Activated naive CD4-positive, alpha-beta T cell treated with anti-CD3 and anti-CD28 coated beads, Interleukin-2, amount 50 U/mL, for 24 hours (primary cell): ENCODE results near the gene SNX19.
A peak's percentile ranks its signal among the peaks of the same experiment; 100 is the strongest.

Source experiments
- H3K27ac Mint-ChIP-seq: one replicate; pipeline ENCODE4 v1.8.0; 2021; ENCODE audit warnings: mild to moderate bottlenecking, mixed read lengths
- H3K27me3 Mint-ChIP-seq: one replicate; pipeline ENCODE4 v1.8.0; 2021; ENCODE audit warnings: mixed read lengths
- H3K36me3 Mint-ChIP-seq: one replicate; pipeline ENCODE4 v1.8.0; 2021; ENCODE audit warnings: mixed read lengths
- H3K4me1 Mint-ChIP-seq: one replicate; pipeline ENCODE4 v1.8.0; 2021; ENCODE audit warnings: mixed read lengths
- H3K4me3 Mint-ChIP-seq: one replicate; pipeline ENCODE4 v1.8.0; 2021; ENCODE audit warnings: mild to moderate bottlenecking, mixed read lengths
- H3K9me3 Mint-ChIP-seq: one replicate; pipeline ENCODE4 v1.8.0; 2021; ENCODE audit warnings: mixed read lengths

The SNX19 gene

DNA sequence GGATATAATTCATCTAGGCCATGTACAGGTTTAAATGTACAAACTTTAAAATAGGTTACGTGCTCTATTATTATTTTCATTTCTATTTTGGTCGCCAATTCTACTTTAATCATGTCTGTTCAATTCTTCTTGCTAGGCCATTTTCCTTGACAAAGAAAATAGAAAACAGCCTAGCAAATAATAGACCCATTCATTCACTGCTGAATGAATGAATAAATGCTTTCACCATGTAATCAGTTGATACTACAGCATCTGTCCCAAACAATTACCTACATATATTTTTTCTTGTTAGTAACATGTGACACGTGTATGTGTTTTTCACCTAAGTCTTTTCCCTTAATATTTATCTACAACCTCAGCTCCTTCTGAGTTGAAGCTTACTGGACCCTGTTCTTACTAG, 27.5 kb downstream of the SNX19 start:
- no peaks in the 10 kb centered on the region for H3K9me3 Mint-ChIP-seq
- H3K4me1 Mint-ChIP-seq: no peaks in the 10 kb centered on the region
- H3K4me3 Mint-ChIP-seq: no peak overlapping the region
- H3K27ac Mint-ChIP-seq: no peak overlapping the region
- peaks cover 9% of the 10 kb centered on the region for H3K36me3 Mint-ChIP-seq
- H3K27me3 Mint-ChIP-seq: no peaks in the 10 kb centered on the region

DNA sequence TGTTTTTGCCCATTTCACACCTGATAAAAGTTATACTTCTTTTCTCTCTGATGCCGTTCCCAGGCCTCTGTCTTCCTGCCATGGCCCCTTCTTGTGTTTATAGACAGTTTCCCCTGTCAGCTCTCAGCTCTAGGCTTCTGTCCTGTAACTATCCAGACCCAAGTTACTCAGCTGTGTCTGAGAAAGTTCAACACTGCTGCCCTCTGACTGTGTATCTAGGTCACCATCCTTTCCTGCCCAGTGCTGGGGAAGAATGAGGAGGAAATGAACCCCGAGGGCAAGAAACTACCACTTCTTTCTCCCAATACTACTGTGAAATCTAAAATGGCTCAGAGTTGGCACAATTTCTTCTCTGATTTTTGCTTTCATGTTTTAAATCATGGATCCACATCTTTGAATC, 29.6 kb downstream of the SNX19 start:
- Mint-ChIP-seq H3K4me1 (peaks cover 8% of the 10 kb centered on the region), H3K9me3 (no peaks in the 10 kb centered on the region), H3K27ac (peak overlapping the region; percentile 18), H3K27me3 (no peaks in the 10 kb centered on the region), H3K4me3 (no peak overlapping the region), H3K36me3 (peaks cover 11% of the 10 kb centered on the region)

- H3K4me3 Mint-ChIP-seq: no peak overlapping the region
- H3K4me1 Mint-ChIP-seq: peaks cover 13% of the 10 kb centered on the region
These were observed 34.1 kb downstream of the SNX19 start for GRCh38 chr11:130882138-130882551.

GRCh38 chr11:130881475-130882137, 34.7 kb downstream of the SNX19 start:
- H3K4me3 Mint-ChIP-seq: no peak overlapping the region

More at GRCh38 chr11:130882138-130882551, 34.1 kb downstream of the SNX19 start:
- Mint-ChIP-seq H3K36me3 (peaks cover 17% of the 10 kb centered on the region), H3K9me3 (no peaks in the 10 kb centered on the region), H3K27ac (no peak overlapping the region), H3K27me3 (no peaks in the 10 kb centered on the region)

GRCh38 chr11:130879836-130880235, 36.4 kb downstream of the SNX19 start:
- Mint-ChIP-seq H3K27me3 (no peaks in the 10 kb centered on the region), H3K9me3 (no peaks in the 10 kb centered on the region), H3K36me3 (peaks cover 14% of the 10 kb centered on the region), H3K4me3 (no peak overlapping the region), H3K27ac (no peak overlapping the region), H3K4me1 (peaks cover 13% of the 10 kb centered on the region)

More at GRCh38 chr11:130881475-130882137, 34.7 kb downstream of the SNX19 start:
- Mint-ChIP-seq H3K27ac (peak overlapping the region; percentile 43), H3K9me3 (no peaks in the 10 kb centered on the region), H3K27me3 (no peaks in the 10 kb centered on the region), H3K4me1 (peaks cover 13% of the 10 kb centered on the region), H3K36me3 (peaks cover 14% of the 10 kb centered on the region)

DNA sequence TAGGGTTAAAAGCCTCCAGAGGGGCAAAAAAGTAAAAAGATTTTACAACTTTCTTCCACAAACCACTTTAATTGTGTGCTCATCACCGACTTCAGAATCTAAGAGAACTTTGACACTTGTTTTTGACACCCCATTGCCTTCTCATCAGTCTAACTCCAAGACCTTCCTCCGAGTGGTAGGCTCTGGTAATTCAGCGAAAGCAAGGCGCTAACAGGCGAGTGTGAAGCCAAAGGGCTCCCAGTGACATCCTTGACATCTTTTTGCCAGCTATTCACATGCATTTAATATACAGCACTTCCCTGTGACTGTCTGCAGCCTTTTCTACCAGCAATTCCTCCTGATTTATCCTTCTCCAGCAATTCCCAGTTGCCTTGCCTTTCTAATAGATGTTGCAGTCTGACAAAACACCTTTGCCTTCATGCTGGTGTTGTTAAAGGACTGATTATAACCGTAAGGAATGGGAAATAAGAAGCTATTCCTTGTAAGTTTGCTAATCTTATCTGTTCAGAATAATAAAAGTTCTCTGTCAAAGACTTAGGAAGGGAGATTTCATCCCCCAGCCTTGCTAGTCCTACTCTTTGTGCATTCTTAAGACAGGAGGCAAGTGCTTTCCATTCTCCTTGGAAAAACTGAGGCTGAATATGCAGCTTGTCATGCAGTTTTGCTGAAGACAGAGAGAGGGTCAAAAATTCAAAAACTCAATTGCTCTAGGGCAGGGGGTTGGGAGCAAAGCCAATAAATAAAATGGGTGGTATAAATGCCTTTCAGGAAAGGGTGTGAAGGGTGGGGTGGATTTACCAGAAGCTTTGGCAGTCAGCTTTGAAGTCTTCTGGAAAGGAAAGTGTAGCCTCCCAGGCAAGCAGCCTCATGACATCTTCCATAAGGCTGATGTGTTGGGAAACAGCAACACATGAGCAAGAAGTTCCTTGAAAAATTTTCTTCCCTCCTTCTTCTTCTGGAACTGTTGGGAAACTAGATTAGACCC, 39.1 kb downstream of the SNX19 start:
- Mint-ChIP-seq H3K27me3 (no peaks in the 10 kb centered on the region), H3K4me3 (no peak overlapping the region), H3K36me3 (peaks cover 11% of the 10 kb centered on the region), H3K9me3 (no peaks in the 10 kb centered on the region), H3K4me1 (peaks cover 10% of the 10 kb centered on the region), H3K27ac (no peak overlapping the region)

DNA sequence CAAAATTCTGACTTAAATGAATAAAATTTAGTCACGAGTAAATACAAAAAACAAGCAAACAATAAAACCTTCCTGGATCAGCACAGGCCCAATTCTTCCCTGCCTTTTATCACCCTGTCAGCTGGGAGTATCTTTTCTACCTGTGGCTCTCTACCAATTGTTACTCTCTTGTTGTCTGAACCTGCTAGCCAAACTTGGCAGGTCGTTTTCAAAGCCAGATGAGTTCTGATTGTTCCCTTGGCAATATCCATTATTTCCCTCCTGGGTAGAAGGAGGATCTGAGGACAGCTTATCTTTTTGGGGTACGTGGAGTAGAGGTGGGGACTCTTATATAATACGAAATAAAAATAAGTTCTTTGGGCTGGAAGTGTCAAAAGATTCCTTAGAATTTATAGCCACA, 40.2 kb downstream of the SNX19 start:
- no peaks in the 10 kb centered on the region for H3K27me3 Mint-ChIP-seq
- H3K4me3 Mint-ChIP-seq: no peak overlapping the region
- no peaks in the 10 kb centered on the region for H3K9me3 Mint-ChIP-seq
- peak overlapping the region; percentile 15 for H3K27ac Mint-ChIP-seq
- H3K36me3 Mint-ChIP-seq: peaks cover 9% of the 10 kb centered on the region
- peaks cover 10% of the 10 kb centered on the region for H3K4me1 Mint-ChIP-seq

GRCh38 chr11:130874955-130875531, 41.2 kb downstream of the SNX19 start:
- Mint-ChIP-seq H3K36me3 (peaks cover 13% of the 10 kb centered on the region), H3K4me1 (peaks cover 10% of the 10 kb centered on the region), H3K4me3 (no peak overlapping the region), H3K27me3 (no peaks in the 10 kb centered on the region), H3K27ac (peak overlapping the region; percentile 8), H3K9me3 (no peaks in the 10 kb centered on the region)

DNA sequence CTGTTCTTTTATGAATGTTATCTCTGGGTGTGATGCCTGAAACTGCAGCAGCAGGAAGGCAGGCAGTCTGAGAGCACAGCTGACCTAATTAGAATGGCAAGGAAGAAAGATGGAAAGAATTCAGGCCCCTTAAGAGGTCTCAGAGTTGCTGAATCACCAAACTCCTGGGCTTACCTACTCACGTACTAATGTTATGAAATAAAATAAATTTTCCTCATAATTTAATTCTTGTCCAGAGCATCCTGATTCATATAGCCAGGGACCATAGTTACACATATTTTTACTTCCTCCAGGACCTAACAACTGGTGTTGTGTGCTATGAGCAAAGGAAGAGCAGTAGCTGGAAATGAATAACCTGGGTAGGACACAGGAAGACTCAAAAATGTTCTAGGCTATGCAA, 41.9 kb downstream of the SNX19 start:
- Mint-ChIP-seq H3K27ac (no peak overlapping the region), H3K27me3 (no peaks in the 10 kb centered on the region), H3K4me1 (peaks cover 10% of the 10 kb centered on the region), H3K4me3 (no peak overlapping the region), H3K9me3 (no peaks in the 10 kb centered on the region), H3K36me3 (peaks cover 13% of the 10 kb centered on the region)

DNA sequence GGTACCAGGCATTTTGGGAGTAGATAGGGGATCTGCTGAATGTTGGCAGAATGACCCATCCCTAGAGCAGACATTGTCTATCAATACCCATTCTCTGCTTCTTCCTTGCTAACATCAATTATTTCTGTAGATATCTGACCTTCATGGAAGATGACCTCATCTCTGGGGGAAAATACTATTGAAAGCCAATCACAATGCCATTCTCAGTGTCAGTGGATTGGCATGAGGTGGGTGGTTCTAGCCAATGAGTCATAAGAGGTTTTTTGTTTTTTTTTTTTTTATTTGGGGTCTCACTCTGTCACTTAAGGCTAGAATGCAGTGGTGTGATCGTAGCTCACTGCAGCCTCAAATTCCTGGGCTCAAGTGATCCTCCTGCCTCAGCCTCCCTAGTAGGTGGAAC, 42.5 kb downstream of the SNX19 start:
- Mint-ChIP-seq H3K4me1 (peaks cover 10% of the 10 kb centered on the region), H3K36me3 (peaks cover 11% of the 10 kb centered on the region), H3K27ac (no peak overlapping the region), H3K9me3 (no peaks in the 10 kb centered on the region), H3K4me3 (no peak overlapping the region), H3K27me3 (no peaks in the 10 kb centered on the region)

DNA sequence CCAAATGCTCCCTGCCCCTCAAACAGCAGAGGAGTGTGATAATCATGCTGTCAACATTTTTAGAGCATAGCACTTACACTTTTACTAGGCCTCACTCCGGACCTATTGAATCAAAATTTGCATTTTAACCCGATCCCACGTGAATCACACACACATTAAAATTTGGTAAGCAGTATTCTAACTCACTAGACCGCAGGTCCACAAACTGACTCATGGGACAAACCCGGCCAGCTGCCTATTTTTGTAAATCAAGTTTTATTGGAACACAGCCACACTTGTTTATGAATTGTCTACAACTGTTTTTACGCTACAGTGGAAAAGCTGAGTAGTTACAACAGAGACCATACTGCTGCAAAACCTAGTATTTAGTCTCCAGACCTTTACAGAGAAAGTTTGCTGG, 43.3 kb downstream of the SNX19 start:
- Mint-ChIP-seq H3K27ac (peak overlapping the region; percentile 59), H3K36me3 (peaks cover 13% of the 10 kb centered on the region)

GRCh38 chr11:130872513-130872912, 43.8 kb downstream of the SNX19 start:
- no peaks in the 10 kb centered on the region for H3K27me3 Mint-ChIP-seq
- H3K4me3 Mint-ChIP-seq: no peak overlapping the region
- no peaks in the 10 kb centered on the region for H3K9me3 Mint-ChIP-seq
- H3K36me3 Mint-ChIP-seq: peaks cover 13% of the 10 kb centered on the region
- H3K27ac Mint-ChIP-seq: peak overlapping the region; percentile 59
- H3K4me1 Mint-ChIP-seq: peaks cover 10% of the 10 kb centered on the region

More for the DNA sequence above, 43.3 kb downstream of the SNX19 start:
- peaks cover 10% of the 10 kb centered on the region for H3K4me1 Mint-ChIP-seq
- H3K27me3 Mint-ChIP-seq: no peaks in the 10 kb centered on the region
- no peak overlapping the region for H3K4me3 Mint-ChIP-seq
- H3K9me3 Mint-ChIP-seq: no peaks in the 10 kb centered on the region

GRCh38 chr11:130872102-130872501, 44.2 kb downstream of the SNX19 start:
- H3K27me3 Mint-ChIP-seq: no peaks in the 10 kb centered on the region
- H3K9me3 Mint-ChIP-seq: no peaks in the 10 kb centered on the region
- H3K4me1 Mint-ChIP-seq: peaks cover 10% of the 10 kb centered on the region
- H3K4me3 Mint-ChIP-seq: no peak overlapping the region
- no peak overlapping the region for H3K27ac Mint-ChIP-seq
- peaks cover 13% of the 10 kb centered on the region for H3K36me3 Mint-ChIP-seq

DNA sequence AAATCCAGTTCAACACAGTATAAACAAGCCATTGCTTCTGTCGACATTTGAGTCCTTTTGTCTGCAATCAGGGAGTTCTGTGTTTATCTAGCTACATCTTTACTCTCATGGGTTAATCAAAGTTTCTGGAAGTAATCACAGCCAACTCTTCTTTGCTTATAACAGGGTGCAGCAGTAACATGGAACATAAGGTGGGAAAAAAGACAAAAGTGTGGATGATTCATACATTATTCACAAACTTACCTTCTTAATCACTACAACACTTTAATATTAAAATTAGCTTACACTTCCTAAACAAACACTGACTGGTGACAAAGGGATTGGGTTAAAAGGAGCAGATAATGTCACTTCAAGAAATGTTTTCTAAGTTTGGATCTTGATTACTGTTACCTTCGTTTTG, 44.7 kb downstream of the SNX19 start:
- Mint-ChIP-seq H3K4me3 (no peak overlapping the region), H3K36me3 (peaks cover 13% of the 10 kb centered on the region), H3K27me3 (no peaks in the 10 kb centered on the region), H3K4me1 (peaks cover 10% of the 10 kb centered on the region), H3K9me3 (no peaks in the 10 kb centered on the region), H3K27ac (peak overlapping the region; percentile 52)

DNA sequence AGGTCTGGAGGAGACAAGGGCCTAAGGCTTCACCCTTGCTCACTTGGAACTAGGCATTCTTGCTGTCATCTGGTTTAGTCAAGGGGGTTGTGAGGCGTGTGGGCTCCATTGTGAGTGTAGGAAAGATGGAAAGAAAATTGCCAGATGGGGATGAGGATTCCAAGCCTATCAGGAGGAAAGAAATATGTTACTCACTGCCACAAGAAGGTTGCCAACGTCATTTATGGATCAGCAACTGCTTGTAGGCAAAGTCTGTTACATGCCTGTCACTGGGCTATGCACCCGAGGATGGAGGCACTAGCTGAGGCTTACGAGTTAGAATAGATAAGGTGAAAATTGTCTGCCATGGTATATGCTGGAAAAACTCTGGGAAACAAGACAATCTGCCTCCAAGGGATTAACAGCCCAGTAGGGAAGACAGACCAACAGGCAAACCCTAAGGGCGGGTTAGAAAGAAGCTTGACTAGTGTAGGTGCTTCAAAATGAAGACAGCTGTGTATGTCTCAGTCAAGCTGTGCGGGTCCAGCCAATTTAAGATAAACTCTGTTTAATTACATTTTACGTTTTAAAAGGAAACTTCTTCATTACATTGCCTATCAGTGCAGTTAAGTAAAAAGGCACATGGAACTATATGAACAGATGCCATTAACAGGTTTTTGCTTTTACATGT, 47.4 kb downstream of the SNX19 start:
- Mint-ChIP-seq H3K27ac (peak overlapping the region; percentile 65), H3K4me1 (peaks cover 10% of the 10 kb centered on the region), H3K4me3 (no peak overlapping the region), H3K27me3 (no peaks in the 10 kb centered on the region), H3K36me3 (peaks cover 12% of the 10 kb centered on the region), H3K9me3 (no peaks in the 10 kb centered on the region)
